GM21367 (cell line): ENCODE results near the gene ARID1B.

ENCODE experiments used
- ATAC-seq: cut with Tn5 transposase; IDR thresholded peaks from one replicate; pipeline ENCODE4 v1.9.1; 2021; ENCODE audit not compliant: unreplicated experiment

Gene ARID1B

GRCh38 chr6:156849806-156850205 is 72.6 kb downstream of the ARID1B start:
- ATAC-seq: no peak

GRCh38 chr6:156850353-156850752 is 73.2 kb downstream of the ARID1B start:
- ATAC-seq: no peak

- ATAC-seq: peak; percentile 29
Measured at GRCh38 chr6:156851454-156851921, 74.3 kb downstream of the ARID1B start.

- ATAC-seq: peak; percentile 53
Measured at GRCh38 chr6:156852147-156852857, 75.1 kb downstream of the ARID1B start.

DNA sequence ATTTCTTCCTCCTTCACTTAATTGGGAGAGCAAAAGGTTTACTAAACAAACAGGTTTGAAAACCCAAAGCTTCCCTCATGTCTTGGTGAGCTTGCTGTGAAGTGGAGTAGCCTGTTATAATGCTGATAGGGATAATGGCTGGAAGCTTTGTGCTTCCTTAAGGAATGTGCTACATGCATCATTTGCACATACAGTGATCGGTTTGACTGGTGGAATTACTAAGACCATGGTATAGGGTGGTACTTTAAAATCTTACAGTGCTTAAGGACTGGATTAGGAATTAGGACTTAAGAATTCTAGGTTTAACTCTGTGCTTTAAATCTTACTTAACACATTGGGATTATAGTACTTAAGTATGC is 75.7 kb downstream of the ARID1B start:
- no peak for ATAC-seq

- ATAC-seq: no peak
Measured at GRCh38 chr6:156853733-156854132, 76.6 kb downstream of the ARID1B start.

DNA sequence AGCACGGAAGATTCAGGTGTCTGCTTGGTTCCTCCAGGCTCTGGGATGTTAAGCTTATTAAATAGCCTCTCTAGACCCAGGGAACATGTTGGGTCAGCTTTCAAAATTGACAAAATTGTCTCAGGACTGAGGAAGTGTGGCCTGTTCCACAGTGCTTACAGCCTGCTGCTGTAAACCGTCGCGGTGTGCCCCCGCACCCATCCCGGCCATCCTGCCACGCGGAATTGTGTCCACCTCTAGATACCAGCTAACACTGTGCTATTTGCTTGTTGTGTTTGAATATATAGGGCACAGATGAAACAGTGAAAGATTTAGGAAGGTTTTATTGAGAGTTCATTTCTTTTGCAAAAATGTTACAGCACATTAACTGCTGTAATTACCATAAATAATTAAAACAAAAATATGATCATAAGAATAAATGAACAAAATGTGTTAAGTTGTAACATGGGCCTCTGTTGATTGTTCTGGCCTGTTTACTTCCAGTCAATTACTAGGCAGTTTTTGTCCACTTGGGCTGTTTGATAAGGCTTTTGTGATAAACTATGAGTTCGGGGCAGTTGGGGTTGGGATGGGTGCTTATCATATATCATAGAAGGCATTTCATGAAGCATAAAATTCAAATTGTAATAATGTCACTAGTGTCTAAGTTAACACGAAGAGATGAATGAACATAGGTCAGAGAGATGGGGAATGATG is 77.4 kb downstream of the ARID1B start:
- no peak for ATAC-seq

GRCh38 chr6:156857573-156857972 is 80.4 kb downstream of the ARID1B start:
- ATAC-seq: no peak

DNA sequence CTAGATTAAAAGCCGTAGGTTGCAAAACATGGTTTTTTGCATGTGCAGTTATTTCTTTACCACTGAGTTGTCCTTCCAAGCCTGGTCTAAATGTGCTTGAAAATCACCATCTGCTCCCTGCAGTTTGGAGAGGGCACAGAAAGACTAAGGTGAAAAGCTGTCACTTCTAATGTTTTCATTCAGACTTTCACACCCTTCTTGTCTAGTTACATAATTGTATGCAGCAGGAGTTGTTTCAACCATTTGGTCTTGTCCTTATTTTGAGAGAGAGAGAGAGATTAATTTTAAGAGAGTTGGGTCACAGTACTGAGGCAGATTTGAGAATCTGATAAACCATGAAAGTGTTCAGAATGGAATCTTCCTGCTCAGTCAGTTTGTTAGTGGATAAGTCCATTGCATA is 82.5 kb downstream of the ARID1B start:
- ATAC-seq: no peak

GRCh38 chr6:156862711-156863110 is 85.5 kb downstream of the ARID1B start:
- no peak for ATAC-seq

GRCh38 chr6:156863504-156863903 is 86.3 kb downstream of the ARID1B start:
- ATAC-seq: no peak

DNA sequence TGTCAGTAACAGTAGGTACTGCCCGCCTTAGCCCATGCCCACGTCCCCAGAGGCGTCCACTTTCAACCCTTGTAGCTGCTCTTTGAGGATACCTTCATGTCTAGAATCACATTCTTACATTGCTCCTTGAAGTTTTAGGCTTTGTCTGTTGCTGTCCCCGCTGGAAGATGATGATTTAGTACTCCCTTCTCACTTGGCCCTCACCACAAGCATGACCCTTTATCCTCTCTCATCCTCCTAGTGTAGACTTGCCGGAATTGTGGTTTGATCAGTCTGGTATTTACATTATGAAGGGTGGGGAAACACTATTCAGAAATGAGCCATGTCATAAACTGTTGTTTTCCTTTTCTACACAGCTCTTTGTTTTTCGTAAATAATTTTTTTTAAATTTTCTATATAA is 87.4 kb downstream of the ARID1B start:
- no peak for ATAC-seq

- no peak for ATAC-seq
Measured at GRCh38 chr6:156865019-156865629, 87.9 kb downstream of the ARID1B start.

GRCh38 chr6:156866220-156867015 is 89.2 kb downstream of the ARID1B start:
- peak; percentile 48 for ATAC-seq

DNA sequence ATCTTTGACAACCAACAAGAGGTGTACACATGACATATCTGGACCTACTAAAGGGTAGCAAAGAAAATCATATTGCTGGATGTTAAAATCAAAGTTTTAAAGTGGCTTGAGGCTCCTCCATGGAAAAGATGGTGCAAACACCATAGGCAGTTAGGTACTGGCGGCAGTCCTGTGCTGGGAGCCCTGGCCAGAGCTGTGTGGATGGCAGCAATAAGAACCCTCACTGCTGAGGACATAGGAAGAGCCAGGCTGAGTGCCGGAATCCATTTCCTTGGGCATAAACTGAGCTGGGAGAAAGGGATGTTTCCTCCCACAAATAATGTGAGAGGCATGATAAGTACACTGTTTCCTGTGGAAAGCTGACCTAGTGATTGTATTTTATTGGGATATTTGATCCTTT is 89.9 kb downstream of the ARID1B start:
- ATAC-seq: no peak

- ATAC-seq: no peak
Measured at GRCh38 chr6:156868385-156868784, 91.2 kb downstream of the ARID1B start.

GRCh38 chr6:156869980-156870398 is 92.8 kb downstream of the ARID1B start:
- no peak for ATAC-seq

GRCh38 chr6:156870924-156871539 is 93.9 kb downstream of the ARID1B start:
- no peak for ATAC-seq

- ATAC-seq: no peak
Measured at GRCh38 chr6:156872903-156873302, 95.7 kb downstream of the ARID1B start.

DNA sequence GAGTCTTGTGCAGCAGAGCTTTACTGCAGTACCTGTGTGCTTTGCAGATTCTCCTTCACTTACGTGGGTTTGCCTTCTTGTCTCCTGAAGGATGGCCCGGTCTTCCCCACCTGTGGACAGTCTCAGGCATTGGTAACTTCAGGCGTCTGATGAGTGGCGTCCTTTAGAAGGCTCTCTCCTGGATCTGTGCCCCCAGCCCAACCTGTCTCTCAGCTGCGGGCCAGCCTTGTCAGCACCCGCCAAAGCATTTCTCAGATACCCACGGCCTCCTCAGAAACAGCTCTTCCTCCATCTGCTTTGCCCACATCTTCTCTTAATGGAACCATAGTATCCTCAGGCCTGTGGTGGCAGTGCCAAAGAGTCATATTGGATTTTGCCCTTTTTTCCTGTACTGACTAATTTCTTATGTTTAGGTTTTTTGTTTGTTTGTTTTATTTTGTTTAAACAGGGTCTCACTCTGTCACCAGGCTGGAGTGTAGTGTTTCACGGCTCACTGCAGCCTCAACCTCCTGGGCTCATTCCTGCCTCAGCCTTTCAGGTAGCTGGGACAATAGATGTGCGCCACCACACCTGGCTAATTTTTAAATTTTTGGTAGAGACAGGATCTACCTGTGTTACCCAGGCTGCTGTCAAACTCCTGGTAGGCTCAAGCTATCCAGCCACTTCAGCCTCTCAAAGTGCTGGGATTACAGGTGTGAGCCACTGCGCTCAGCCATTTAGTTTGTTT is 96.6 kb downstream of the ARID1B start:
- no peak for ATAC-seq
